IMR-90 (cell line): ENCODE results near the gene LRFN2. TPM values are rescaled to one million over a fixed set of nuclear protein-coding genes. Genes with fewer than 3 reads are reported as not detected.

Experiments used
- ATAC-seq: fragments of 200-7000 bp; cut with Tn5 transposase; 2 replicates; pipeline ENCODE4 v1.9.1; 2020; ENCODE audit warnings: low read depth, mild to moderate bottlenecking, moderate library complexity
- BruUV-seq: library from RNA; stranded (reverse); fragments of 400-500 nt; replicated peaks from 2 replicates; lab custom pipeline; 2021; lab: Mats Ljungman, UMichigan
- CTCF ChIA-PET: fragments of 300-600 bp; formaldehyde crosslinking; extraction: SDS; loops from one replicate; lab custom pipeline; 2021; ENCODE audit warnings: antibody characterized with exemption; lab: Yijun Ruan, JAX
- POLR2A ChIA-PET: fragments of 300-600 bp; sonication (Branson Sonifier 250); formaldehyde crosslinking; loops from one replicate; lab custom pipeline; 2022; ENCODE audit warnings: antibody characterized with exemption; ENCODE audit not compliant: unreplicated experiment; lab: Charles Lee
- DNase-seq: peaks from one replicate; pipeline ENCODE4 v3.0.0; 2013
- H2AFZ ChIP-seq: replicated peaks from 2 replicates; pipeline ENCODE3; 2013; ENCODE audit warnings: low read length, mild to moderate bottlenecking; ENCODE audit not compliant: poor library complexity
- H2AK5ac ChIP-seq: 2 replicates; pipeline ENCODE4 v1.6.1; 2013; ENCODE audit warnings: low read depth, low read length, inconsistent platforms
- H2AK9ac ChIP-seq: replicated peaks from 2 replicates; pipeline ENCODE3; 2013; ENCODE audit warnings: mild to moderate bottlenecking, low read depth, low read length, moderate library complexity; ENCODE audit not compliant: poor library complexity
- H2BK120ac ChIP-seq: 2 replicates; pipeline ENCODE4 v1.6.1; 2013; ENCODE audit warnings: low read depth, low read length, inconsistent platforms
- H2BK15ac ChIP-seq: 3 replicates; pipeline ENCODE4 v1.6.1; 2013; ENCODE audit warnings: low read depth, low read length, inconsistent platforms
- H2BK20ac ChIP-seq: 2 replicates; pipeline ENCODE4 v1.6.1; 2013; ENCODE audit warnings: low read depth, mild to moderate bottlenecking, inconsistent platforms, low read length, moderate library complexity
- H2BK5ac ChIP-seq: 2 replicates; pipeline ENCODE4 v1.6.1; 2013; ENCODE audit warnings: mild to moderate bottlenecking, low read depth, low read length, inconsistent platforms; ENCODE audit not compliant: poor library complexity, severe bottlenecking
- H3K14ac ChIP-seq: replicated peaks from 2 replicates; pipeline ENCODE4 v1.6.1; 2013; ENCODE audit warnings: low read depth, low read length, inconsistent platforms
- H3K18ac ChIP-seq: 2 replicates; pipeline ENCODE4 v1.6.1; 2013; ENCODE audit warnings: low read depth, low read length, control low read depth
- H3K23ac ChIP-seq: 2 replicates; pipeline ENCODE4 v1.6.1; 2013; ENCODE audit warnings: low read depth, low read length, inconsistent platforms
- H3K27ac ChIP-seq: 2 replicates; pipeline ENCODE4 v1.5.1; 2013; ENCODE audit warnings: mild to moderate bottlenecking, control low read depth, low read length; ENCODE audit not compliant: insufficient read depth
- H3K27me3 ChIP-seq: 2 replicates; pipeline ENCODE4 v1.6.1; 2013; ENCODE audit warnings: low read length; ENCODE audit not compliant: control insufficient read depth, insufficient read depth
- H3K36me3 ChIP-seq: 2 replicates; pipeline ENCODE4 v1.6.1; 2013; ENCODE audit warnings: low read length, mixed read lengths; ENCODE audit not compliant: control insufficient read depth, insufficient read depth
- H3K4ac ChIP-seq: 2 replicates; pipeline ENCODE4 v1.6.1; 2013; ENCODE audit warnings: low read depth, low read length, inconsistent platforms
- H3K4me1 ChIP-seq: 2 replicates; pipeline ENCODE4 v1.6.1; 2013; ENCODE audit warnings: low read length, mixed read lengths; ENCODE audit not compliant: control insufficient read depth, insufficient read depth
- H3K4me2 ChIP-seq: 2 replicates; pipeline ENCODE4 v1.6.1; 2013; ENCODE audit warnings: low read depth, mild to moderate bottlenecking, control low read depth, low read length, moderate library complexity
- H3K4me3 ChIP-seq: 2 replicates; pipeline ENCODE4 v1.5.1; 2013; ENCODE audit warnings: low read depth, mild to moderate bottlenecking, control low read depth, low read length, moderate library complexity; ENCODE audit not compliant: insufficient read depth
- H3K56ac ChIP-seq: 2 replicates; pipeline ENCODE4 v1.6.1; 2013; ENCODE audit warnings: low read length, inconsistent platforms; ENCODE audit not compliant: insufficient read depth; ENCODE audit errors: extremely low read depth
- H3K79me1 ChIP-seq, 2 experiments: 2 replicates each; pipeline ENCODE4 v1.6.1; 2013; ENCODE audit warnings: low read length in 2 of 2, inconsistent platforms in 1 of 2, low read depth in 1 of 2
- H3K9ac ChIP-seq: 2 replicates; pipeline ENCODE4 v1.6.1; 2013; ENCODE audit warnings: low read depth, low read length, control low read depth
- H3K9me1 ChIP-seq: 2 replicates; pipeline ENCODE4 v1.6.1; 2013; ENCODE audit warnings: low read length, inconsistent platforms; ENCODE audit not compliant: insufficient read depth
- H3K9me3 ChIP-seq: 2 replicates; pipeline ENCODE4 v1.6.1; 2013; ENCODE audit warnings: low read length; ENCODE audit not compliant: control insufficient read depth, insufficient read depth
- H4K20me1 ChIP-seq: 2 replicates; pipeline ENCODE4 v1.6.1; 2013; ENCODE audit warnings: low read length, inconsistent platforms; ENCODE audit not compliant: insufficient read depth
- H4K5ac ChIP-seq: 2 replicates; pipeline ENCODE4 v1.6.1; 2013; ENCODE audit warnings: mild to moderate bottlenecking, low read depth, low read length, control low read depth
- H4K8ac ChIP-seq, 2 experiments: 2 replicates each; pipeline ENCODE4 v1.6.1; 2013; ENCODE audit warnings: low read depth in 2 of 2, low read length in 2 of 2, control low read depth in 1 of 2, inconsistent platforms in 1 of 2
- H4K91ac ChIP-seq: 2 replicates; pipeline ENCODE4 v1.6.1; 2013; ENCODE audit warnings: low read depth, low read length, inconsistent platforms; ENCODE audit not compliant: insufficient read depth
- CEBPB ChIP-seq: IDR thresholded peaks from 2 replicates; pipeline ENCODE4 v1.6.1; 2012; ENCODE audit warnings: low read depth, low read length, improper control_type of control experiment
- CHD1 ChIP-seq: IDR thresholded peaks from 2 replicates; pipeline ENCODE4 v1.6.1; 2012; ENCODE audit warnings: low read depth, low read length, improper control_type of control experiment
- FOS ChIP-seq: fragments of 150-350 bp; IDR thresholded peaks from 2 replicates; pipeline ENCODE4 v1.6.1; 2016; ENCODE audit warnings: low read depth, low read length
- MAFK ChIP-seq: IDR thresholded peaks from 2 replicates; pipeline ENCODE4 v1.6.1; 2012; ENCODE audit warnings: low read depth, low read length, improper control_type of control experiment
- MAZ ChIP-seq: IDR thresholded peaks from 2 replicates; pipeline ENCODE4 v1.6.1; 2012; ENCODE audit warnings: low read depth, mild to moderate bottlenecking, low read length, improper control_type of control experiment, moderate library complexity, borderline replicate concordance
- MXI1 ChIP-seq: IDR thresholded peaks from 2 replicates; pipeline ENCODE4 v1.6.1; 2012; ENCODE audit warnings: low read depth, mild to moderate bottlenecking, low read length, moderate library complexity, borderline replicate concordance
- NFE2L2 ChIP-seq: fragments of 150-350 bp; IDR thresholded peaks from 2 replicates; pipeline ENCODE4 v1.6.1; 2016; ENCODE audit warnings: low read depth, mild to moderate bottlenecking, low read length
- RAD21 ChIP-seq: IDR thresholded peaks from 2 replicates; pipeline ENCODE4 v1.6.1; 2012; ENCODE audit warnings: low read length, improper control_type of control experiment
- RCOR1 ChIP-seq: IDR thresholded peaks from 2 replicates; pipeline ENCODE4 v1.6.1; 2012; ENCODE audit warnings: mild to moderate bottlenecking, low read length, improper control_type of control experiment; ENCODE audit not compliant: insufficient replicate concordance
- RFX5 ChIP-seq: IDR thresholded peaks from 2 replicates; pipeline ENCODE4 v1.8.0; 2012; ENCODE audit warnings: low read depth, mild to moderate bottlenecking, low read length, moderate library complexity
- SMC3 ChIP-seq: fragments of 150-350 bp; IDR thresholded peaks from 2 replicates; pipeline ENCODE4 v1.6.1; 2016; ENCODE audit warnings: low read depth, mild to moderate bottlenecking, antibody characterized with exemption, low read length, moderate library complexity
- WGBS, 2 experiments: methylation state at CpG; one replicate each; pipeline versions ENCODE4 v1.1.5 to v1.1.7; 2013; ENCODE audit warnings: missing lambda C conversion rate in 2 of 2; ENCODE audit not compliant: insufficient read length in 1 of 2; ENCODE audit errors: extremely low coverage in 2 of 2; 5-methylcytosine and 5-hydroxymethylcytosine counted together
- dilution Hi-C: fragments of 300-500 bp; cut with HindIII; formaldehyde crosslinking; loops from one replicate; pipeline ENCODE4 v1.14.3; 2018; ENCODE audit warnings: low sequenced_read_pairs; ENCODE audit not compliant: unreplicated experiment
- in situ Hi-C: fragments of 300-500 bp; cut with MboI; formaldehyde crosslinking; loops from 3 replicates; pipeline ENCODE4 v1.14.3; 2019; ENCODE audit warnings: low sequenced_read_pairs, inconsistent platforms, mixed read lengths
- intact Hi-C: fragments of 100-400 bp; cut with micrococcal nuclease; formaldehyde crosslinking; loops from 2 replicates; pipeline ENCODE4 v1.10.0; 2022
- polyA plus RNA-seq, 3 experiments: library from polyadenylated mRNA; depleted of rRNA; stranded (reverse); fragments of >200 nt; gene quantifications; 2 replicates each; pipeline ENCODE4 v1.2.3, GENCODE V29; 2012; ENCODE audit warnings: low replicate concordance in 1 of 3
- total RNA-seq: library from RNA; depleted of rRNA; stranded (reverse); fragments of >200 nt; gene quantifications from 2 replicates; pipeline ENCODE4 v1.2.3, GENCODE V29; 2012

LRFN2 gene
- total and polyA plus RNA-seq, 2 of the 4 experiments (the other 2 are of a cell fraction): not detected

DNA sequence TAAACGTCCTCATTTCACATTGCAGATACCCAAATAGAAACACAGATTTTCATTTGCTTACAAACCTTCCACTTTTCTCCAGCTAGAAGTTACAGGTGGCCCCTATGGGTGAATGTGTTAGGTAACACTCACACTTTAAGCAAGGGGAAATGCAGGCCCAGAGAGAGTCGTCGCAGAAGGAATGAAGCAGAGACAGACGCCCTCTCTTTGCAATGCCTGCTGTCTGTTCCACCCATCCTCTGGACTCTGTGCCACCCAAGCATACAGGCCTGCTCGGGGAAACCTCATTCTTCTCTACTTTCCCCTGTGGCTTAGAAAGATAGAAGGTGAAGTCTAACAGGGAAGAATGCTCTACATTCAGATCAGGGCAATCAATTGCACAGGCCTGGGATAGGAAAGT, 57.2 kb downstream of the LRFN2 start:
- no peaks in the 10 kb centered on the region for H3K27me3 ChIP-seq
- no peak overlapping the region for H3K18ac ChIP-seq
- no peak overlapping the region for H3K56ac ChIP-seq
- intact Hi-C loops (no loop called here), in situ Hi-C loops (no loop called here), dilution Hi-C loops (no loop called here)
- H4K5ac ChIP-seq: no peak overlapping the region
- no peak for DNase-seq
- no peak overlapping the region for H3K4ac ChIP-seq
- no peak overlapping the region for H2AK9ac ChIP-seq
- H2BK5ac ChIP-seq: no peak overlapping the region
- no peak overlapping the region for H2AK5ac ChIP-seq
- no peak overlapping the region for H3K4me3 ChIP-seq
- ChIA-PET POLR2A (no interaction called here), CTCF (no interaction called here)
- no peak overlapping the region for H3K9ac ChIP-seq
- H2BK15ac ChIP-seq: no peak overlapping the region
- no peak for ATAC-seq
- H3K79me1 ChIP-seq: no peaks in the 10 kb centered on the region
- H2AFZ ChIP-seq: no peak overlapping the region
- H3K4me1 ChIP-seq: no peaks in the 10 kb centered on the region
- H3K9me1 ChIP-seq: no peaks in the 10 kb centered on the region
- no peaks in the 10 kb centered on the region for H4K20me1 ChIP-seq
- no peak overlapping the region for H3K4me2 ChIP-seq
- no peak overlapping the region for H4K8ac ChIP-seq
- H4K91ac ChIP-seq: no peak overlapping the region
- H3K23ac ChIP-seq: no peak overlapping the region
- no peaks in the 10 kb centered on the region for H3K9me3 ChIP-seq
- H2BK20ac ChIP-seq: no peak overlapping the region
- H2BK120ac ChIP-seq: no peak overlapping the region
- TF ChIP-seq MAZ (no peak), FOS (no peak), RFX5 (no peak), SMC3 (no peak), CEBPB (no peak), CHD1 (no peak), MXI1 (no peak), RAD21 (no peak), RCOR1 (no peak), MAFK (no peak), NFE2L2 (no peak)
- BruUV-seq: no TSS peak
- no peak overlapping the region for H3K14ac ChIP-seq
- H3K36me3 ChIP-seq: no peaks in the 10 kb centered on the region
- H3K27ac ChIP-seq: no peak overlapping the region
- no CpG with 5 or more reads among the region's 5 CpGs for WGBS, 2 experiments
